GM10266 (cell line): ENCODE measurements around the gene MLLT6.

Experiments
- DNase-seq: peaks from one replicate; pipeline ENCODE4 v3.0.0; 2012; ENCODE audit errors: extremely low spot score
- TF ChIP-seq, protein P1 (sequence below): IDR thresholded peaks from 2 replicates; pipeline ENCODE4 v1.5.1; 2012; ENCODE audit warnings: mild to moderate bottlenecking, low read depth; ENCODE audit not compliant: control insufficient read depth, insufficient read depth; ENCODE audit errors: missing control alignments

MLLT6 gene

DNA sequence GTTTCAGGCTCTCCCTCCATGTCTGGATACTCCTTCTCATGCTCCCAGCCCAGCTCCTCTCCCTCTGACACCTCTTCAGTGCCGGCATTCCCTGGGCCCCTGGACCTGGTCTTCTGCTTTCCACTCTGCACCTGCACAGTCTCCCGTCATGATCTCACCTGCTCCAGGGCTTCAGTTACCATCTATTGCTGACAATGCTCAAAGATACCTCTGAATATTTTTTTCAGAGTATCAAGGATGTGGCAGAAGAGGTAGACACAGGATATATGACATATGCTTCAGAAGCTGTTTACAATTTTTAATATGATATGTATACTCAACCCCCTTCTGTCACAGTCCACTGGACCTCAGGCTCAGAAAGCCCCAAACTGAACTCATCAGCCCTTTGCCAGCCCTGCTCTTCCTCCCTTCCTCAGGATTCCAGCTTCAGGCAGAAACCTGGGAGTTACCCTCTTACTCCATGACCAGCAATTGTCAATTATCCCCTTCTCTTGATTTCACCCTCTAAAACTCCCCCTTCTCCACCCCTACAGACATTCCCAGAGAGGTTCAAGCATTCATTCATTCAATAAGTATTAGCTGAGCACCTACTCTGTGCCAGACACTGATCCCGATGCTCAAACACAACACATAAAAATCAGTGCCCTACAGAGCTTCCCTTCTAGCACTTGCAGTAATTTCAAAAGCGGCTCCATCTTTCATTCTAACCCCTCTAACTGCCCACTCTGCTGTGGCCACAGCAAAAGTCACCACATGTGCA is 7.8 kb upstream of the MLLT6 start:
- TF ChIP-seq, protein P1, sequence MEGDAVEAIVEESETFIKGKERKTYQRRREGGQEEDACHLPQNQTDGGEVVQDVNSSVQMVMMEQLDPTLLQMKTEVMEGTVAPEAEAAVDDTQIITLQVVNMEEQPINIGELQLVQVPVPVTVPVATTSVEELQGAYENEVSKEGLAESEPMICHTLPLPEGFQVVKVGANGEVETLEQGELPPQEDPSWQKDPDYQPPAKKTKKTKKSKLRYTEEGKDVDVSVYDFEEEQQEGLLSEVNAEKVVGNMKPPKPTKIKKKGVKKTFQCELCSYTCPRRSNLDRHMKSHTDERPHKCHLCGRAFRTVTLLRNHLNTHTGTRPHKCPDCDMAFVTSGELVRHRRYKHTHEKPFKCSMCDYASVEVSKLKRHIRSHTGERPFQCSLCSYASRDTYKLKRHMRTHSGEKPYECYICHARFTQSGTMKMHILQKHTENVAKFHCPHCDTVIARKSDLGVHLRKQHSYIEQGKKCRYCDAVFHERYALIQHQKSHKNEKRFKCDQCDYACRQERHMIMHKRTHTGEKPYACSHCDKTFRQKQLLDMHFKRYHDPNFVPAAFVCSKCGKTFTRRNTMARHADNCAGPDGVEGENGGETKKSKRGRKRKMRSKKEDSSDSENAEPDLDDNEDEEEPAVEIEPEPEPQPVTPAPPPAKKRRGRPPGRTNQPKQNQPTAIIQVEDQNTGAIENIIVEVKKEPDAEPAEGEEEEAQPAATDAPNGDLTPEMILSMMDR, result no peak

DNA sequence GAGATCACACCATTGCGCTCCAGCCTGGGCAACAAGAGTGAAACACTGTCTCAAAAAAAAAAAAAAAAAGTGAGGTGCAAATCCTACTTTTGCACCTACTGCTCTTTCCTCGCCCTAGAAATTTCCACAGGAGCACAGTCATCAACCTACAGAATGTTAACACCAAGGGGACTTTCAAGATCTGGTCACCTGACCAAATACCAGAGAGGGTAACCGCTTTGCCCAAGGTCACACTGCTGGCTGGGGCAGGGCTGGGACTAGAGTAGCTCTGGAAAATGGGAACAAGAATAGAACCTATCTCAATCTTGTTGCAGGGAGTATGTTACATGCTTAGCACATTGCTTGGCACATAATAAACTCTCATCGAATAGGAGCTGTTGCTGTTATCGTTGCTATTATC is 6.3 kb upstream of the MLLT6 start:
- TF ChIP-seq, protein P1, result no peak
- no peak for DNase-seq

More for the DNA sequence above, 7.8 kb upstream of the MLLT6 start:
- no peak for DNase-seq

DNA sequence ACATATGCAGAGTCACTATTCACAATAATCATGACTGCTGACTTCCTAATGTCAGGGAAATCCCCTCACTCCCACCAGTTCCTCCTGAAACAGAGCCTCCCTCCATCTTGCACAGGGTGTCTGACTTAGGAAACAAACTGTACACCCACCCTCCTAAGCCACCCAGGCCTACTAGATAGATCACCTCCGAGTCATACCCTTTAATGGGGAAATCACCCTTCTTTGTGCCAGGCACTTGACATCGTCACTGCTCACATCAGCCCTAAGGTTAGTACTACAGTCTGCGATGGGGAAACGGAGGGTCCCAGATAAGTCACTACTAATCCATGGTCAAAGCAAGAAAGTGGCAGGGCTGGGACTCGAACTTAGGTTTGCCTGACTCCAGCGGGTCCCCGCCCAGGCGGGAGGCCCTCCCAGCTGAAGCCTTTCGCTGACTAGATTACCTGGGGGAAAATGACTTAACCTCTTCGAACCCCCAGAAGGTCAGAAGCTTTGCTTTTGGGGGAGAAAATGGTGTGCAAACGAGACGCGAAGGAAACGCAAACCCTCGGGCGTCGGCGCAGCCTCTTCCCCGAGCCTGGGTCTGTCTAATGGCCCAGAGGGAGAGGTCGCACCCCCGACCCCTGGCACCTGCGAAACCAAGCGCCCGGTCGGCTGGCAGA is 3.4 kb upstream of the MLLT6 start:
- TF ChIP-seq, protein P1, result no peak
- peak; percentile 85 for DNase-seq

DNA sequence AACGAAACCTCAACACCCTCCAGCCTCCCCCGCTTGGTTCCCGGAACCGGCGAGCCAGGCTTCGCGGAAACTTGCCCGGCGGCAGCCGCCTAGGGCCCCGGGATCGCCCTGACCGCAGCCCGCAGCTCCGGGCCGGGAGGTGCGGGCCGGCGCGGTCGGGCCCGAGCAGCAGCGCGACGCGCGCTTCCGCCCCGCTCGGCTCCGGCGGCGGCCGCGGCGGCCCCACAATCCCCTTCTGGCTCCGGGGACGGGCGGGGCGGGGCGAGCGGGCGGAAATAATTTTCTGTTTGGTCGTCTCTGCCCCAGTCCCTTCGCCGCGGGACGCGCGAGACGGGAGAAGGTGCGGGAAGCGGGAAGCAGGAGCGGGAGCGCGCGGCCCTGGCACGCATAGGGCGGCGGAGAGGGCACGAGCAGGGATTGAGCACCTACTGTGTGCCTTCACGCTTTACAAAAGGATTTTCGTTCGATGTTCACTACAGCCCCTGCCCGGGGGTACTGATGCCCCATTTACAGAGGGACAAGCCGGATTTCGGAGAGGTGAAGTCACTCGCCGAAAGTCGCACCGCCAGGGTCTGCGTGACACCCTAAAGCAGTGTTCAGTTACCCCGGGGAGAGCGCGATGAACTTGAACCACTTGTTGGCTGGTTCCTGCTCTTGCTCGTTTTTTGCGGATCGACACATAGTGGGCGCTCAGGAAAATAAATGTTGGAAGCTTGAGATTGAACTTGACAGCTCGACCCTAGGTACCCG is 2.7 kb upstream of the MLLT6 start:
- DNase-seq, result peak; percentile 87
- TF ChIP-seq, protein P1, result no peak

DNA sequence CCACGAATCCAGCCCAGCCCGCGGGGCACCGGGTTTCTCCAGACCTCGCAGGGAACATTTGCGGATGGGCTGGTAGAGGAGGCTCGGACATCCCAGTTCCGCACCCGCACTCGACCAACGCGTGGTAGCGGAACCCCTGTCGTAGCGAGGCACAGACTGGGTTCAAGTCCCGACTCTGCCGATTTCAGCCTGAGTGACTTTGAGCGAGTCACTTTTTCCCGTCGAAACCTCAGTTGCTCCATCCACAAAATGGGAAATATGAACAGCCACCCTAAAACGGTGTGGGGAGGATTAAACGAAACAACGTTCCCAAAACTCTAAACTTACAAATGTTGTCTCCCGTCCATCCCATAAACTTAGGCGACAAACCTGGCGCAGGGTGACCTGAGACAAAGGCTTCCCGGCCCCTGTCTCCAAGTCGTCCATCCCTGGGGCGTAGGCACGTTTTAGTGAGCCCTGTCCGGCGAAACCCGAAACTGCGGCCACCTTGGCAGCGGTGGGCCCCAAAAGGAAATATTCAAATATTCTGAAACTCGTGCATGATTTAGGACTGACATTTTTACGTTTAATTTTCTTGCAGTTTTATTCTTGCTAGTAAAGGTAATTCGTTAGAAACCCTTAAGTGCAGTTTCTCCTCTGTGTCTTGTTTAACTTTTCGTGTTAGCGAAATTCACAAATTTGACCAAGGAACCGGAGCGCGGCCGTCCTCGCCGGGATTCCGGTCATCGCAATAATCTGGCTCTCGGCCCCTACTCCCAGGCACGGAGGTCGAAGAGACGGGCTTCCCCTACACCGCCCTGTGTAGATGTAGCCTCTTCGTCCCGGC is 1.9 kb upstream of the MLLT6 start:
- TF ChIP-seq, protein P1, result no peak
- DNase-seq, result peak; percentile 40

DNA sequence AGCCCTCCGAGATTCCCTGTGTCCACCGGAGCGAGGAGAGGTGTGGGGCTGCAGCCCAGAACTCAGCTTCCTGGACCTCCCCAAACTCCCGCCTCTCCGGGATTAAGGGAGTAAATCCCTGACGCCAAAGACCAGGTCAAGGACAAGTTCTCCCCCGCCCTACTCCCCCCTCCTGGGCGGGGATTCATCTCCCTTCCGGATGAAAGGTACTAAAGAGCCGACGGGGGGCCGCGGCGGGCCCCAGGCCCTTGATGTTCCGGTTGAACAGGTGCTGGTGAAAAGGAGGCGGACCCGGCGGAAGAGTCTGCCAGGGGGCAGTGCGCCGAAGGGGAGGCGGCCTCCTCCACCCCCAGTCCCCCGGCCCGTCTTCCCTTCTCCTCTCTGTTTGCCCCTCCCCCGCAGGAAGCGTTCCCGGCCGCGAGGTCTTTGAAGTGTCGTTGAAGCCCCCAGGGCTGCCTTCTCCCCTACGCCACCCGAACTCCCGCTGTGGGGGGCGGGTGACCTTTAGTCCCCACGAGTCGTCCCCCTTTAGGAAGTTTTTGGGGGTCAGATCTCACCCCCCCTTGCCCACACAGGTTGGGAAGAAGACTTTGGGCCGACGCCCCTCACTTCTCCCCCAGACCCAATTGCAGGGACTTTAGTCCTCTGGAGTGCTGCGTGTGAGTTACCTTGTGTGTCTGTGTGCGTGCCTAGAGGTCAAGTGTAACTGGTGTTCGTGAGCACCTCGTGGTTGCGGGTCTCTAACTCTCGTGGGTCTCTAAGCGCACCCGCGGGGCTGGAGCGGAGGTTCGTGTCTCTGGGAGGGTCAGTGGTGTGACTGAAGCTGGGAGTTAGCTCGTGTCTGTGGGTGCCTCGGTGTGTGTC is 1.1 kb upstream of the MLLT6 start:
- DNase-seq, result peak; percentile 90

More for the DNA sequence above, 1.1 kb upstream of the MLLT6 start:
- TF ChIP-seq, protein P1, result no peak
